HG03159 (cell line): ENCODE measurements around the gene ACTR8.

ENCODE experiments used
- ATAC-seq: cut with Tn5 transposase; IDR thresholded peaks from one replicate; pipeline ENCODE4 v1.9.1; 2021; ENCODE audit warnings: mild to moderate bottlenecking, moderate library complexity; ENCODE audit not compliant: unreplicated experiment

Gene ACTR8

DNA sequence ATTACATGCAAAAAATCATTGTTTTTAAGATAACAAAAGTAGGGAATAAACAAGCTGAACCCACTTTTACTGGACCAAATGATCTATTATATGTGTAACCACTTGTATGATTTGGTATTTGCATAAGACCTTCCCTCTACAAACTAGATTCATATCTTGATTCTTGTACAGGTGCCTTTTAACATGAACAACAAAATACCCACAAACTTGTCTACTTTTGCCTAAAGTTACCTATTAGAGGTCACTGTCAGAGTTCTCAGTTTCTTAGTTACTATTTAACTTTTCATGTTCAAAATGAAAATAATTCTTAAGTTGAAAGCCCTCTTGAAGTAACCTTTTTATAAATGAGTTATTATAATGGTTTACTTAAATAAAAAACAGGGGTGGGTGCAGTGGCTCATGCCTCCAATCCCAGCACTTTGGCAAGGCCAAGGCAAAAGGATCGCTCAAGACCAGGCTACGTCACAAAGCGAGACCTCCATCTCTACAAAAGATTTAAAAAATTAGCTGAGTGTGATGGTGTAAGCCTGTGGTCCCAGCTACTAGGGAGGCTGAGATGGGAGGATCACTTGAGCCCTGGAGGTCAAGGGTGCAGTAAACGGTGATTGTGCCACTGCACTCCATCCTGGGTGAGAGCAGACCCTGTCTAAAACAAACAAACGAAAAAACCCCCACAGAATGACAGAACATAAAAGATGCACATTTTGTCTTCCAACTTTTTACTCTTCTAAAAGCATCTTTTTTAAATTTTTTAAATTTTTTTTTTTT is 16.0 kb downstream of the ACTR8 start:
- ATAC-seq = no peak

DNA sequence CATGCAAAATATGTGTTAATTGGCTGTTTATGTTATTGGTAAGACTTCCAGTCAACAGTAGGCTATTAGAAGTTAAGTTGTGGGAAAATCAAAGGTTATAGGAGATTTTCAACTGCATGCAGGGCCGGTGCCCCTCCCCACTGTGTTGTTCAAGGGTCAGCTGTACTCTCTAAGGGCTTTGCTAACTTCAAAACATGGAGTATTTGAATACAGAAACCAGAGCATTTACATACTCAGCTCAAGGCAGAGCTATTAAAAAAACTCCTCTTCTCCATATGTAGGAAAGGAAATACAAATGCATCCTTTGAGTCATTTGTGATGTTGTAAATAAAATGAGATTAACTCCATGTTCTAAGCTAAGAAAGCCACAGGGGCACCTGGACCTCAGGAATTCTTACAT is 18.8 kb downstream of the ACTR8 start:
- no peak for ATAC-seq

DNA sequence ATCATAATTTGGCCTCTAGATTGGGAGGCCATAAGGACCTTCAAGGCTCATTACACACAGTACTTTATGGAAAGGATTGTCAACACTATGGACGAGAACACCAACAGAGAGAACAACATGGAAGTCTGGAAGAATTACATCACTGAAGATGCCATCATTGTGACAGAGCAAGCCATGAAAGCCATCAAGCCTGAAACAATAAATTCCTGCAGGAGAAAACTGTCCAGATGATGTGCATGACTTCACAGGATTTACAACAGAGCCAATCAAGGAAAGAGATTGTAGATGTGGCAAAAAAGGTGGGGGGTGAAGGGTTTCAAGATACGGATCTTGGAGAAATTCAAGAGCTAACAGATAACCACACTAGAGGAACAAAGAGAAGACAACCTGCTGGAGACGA is 19.7 kb downstream of the ACTR8 start:
- no peak for ATAC-seq

DNA sequence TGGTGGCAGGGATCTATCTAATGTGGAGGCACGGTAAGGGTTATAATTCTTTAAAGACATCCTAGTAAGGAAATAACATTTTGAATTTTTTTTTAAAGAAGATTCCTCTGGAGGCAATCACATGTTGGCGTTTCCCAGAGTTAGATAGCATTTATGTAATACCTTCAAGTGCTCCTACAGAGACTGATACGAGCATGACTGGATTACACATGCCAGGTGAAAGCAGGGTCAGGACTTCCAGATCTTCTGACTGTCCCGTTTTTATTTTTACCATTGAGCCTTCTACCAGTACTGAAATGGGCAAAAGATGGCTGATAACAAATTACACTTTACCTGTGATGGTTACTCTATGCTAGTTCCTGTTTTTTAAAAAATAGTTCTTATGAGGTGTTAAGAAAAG is 21.8 kb downstream of the ACTR8 start:
- ATAC-seq = no peak

DNA sequence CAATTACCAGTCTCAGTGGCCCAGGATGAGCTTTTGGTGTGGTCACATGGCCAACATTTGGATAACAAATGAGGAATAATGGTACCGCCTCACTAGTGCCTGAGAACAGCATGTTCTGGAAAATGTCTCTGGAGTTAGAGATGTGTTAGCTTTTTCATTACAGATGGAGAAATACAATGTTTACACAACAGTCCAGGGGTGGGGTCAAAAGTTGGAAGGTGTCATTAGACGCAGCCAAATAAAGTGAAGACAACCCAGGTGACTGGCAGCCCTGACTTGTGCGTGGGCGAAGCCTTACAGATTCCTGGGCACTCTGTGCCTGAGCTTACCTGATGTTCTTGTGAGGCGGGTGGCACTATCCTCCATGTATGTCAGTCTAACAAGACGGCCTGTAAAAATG is 22.8 kb downstream of the ACTR8 start:
- ATAC-seq = no peak

DNA sequence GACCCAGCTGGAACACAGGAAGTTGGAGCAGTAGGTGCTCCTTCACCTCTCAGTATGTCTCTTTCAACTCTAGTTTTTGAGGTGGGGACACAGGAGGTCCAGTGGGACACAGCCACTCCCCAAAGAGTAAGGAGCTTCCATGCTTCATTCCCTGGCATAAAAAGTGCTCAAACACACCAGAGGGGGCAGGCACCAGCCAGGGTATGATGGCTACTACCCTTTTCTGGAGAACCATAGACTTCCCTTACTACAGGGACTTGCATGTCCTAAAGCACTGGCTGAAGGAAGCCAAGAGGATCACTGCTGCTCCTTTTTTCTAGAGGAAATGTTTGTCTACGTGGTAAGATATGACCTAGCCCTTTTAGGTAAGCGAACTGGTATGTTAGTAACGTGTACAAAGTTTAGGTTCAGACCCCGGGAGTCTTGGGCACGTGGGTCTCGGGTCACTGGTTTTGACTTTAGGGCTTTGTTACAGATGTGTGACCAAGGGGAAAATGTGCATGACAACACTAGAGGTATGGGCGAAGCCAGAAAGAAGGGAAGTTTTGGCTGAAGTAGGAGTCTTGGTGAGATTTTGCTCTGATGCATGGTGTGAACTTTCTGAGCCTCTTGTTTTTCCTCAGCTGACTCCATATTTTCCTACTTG is 23.7 kb downstream of the ACTR8 start:
- no peak for ATAC-seq

DNA sequence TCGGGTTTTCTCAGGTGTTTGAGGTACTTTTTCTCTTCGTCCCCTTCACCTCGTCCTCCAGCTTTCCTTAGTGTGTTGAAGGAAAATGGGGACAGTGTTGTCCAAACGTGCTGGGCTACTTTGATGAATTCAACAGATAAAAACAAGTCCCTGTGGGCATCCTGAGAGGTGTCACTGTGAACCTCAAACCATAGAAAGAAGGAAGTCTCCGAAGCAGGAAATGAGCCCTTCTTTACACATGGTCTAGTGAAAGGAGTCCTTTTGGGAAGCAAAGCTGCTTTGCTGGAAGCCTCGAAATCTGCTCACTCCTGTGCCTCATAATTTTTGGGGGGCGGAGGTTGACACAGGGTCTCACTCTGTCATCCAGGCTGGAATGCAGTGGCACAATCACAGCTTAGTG is 25.0 kb downstream of the ACTR8 start:
- no peak for ATAC-seq

DNA sequence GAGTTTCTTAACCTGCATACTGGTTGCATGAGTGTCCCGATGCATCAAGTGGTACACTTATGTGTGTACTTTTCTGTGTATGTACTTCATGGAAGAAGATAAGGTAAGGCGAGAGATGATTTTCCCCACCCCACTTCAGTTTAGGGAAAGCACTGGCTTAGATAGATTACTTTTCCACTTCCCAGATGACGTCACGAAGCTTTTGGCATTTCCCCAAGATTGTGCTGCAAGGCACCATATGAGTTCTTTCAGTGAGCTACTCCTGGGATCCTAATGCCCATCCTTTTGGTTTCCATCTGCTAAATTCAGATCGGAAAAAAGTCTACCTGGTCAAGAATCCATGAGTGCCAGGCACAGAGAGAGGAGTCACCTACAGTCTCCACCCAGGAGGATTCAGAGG is 31.1 kb downstream of the ACTR8 start:
- no peak for ATAC-seq

DNA sequence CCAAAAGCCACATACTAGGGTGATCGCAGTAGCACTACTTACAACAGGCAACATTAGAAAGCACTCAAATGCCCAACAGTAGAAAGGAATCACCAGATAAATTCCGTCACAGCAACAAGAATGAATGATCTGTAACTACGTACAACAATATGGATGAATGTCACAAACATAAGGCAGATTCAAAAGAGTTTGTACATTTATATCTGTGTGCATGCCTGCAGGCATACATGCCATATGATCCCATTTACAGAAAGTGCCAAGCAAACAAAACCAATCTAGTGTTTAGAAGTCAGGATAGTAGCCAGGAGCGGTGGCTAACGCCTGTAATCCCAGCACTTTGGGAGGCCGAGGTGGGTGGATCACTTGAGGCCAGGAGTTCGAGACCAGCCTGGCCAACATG is 32.0 kb downstream of the ACTR8 start:
- ATAC-seq = no peak

DNA sequence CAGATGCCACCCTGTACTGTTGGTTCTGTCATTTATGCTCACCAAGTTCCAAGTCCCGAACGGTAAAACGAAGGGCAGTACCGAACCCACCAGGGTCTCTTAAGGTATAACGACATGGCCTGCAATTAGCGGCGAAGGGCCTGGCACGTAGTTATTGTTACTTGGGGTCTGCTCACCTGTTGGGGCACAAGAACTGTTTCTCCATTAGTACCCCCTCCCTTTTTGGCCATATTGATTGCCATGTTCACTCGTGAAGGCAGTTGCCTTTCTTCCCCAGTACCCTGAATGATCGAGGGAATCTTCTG is 35.1 kb downstream of the ACTR8 start:
- ATAC-seq = no peak

DNA sequence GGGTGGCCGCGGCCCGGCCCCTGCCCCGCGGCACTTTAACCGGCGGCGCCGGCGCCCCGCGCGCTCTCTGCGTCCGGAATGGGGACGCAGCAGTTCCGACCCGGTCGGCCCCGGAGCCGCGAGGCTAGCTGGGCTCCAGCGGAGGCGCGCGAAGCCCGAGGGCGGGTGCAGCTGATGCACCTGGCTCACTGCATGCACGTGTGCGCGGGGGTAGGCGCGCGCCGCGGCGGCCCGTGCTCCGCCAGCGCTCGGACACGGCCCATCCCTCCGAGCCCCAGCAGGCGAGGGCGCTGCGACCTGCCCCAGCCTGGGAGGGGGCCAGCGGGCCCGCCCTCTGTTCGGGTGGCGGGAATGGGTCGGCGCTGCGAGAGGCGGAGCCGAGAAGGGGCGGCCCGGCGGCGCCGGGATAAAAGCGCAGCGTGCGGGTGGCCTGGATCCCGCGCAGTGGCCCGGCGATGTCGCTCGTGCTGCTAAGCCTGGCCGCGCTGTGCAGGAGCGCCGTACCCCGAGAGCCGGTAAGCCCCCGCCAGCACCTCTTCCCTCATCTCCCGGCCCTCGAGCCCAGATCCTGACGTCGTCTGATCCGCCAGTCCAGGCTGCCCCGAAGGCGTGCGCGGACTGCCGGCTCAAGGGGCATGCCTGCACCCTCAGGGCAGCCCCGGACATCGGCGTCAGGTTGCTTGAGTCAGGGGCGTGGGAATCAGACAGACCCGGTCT is 35.7 kb downstream of the ACTR8 start, which contains the start of the genes CHDH and IL17RB:
Gene CHDH, minus strand, starts transcription at position 286 of the 717 bp plus-strand sequence. CDS start 22,411 bp downstream, outside the sequence.
Gene IL17RB, plus strand, starts transcription at position 435 of the 717 bp plus-strand sequence. Its CDS starts 21 bp downstream, at position 456.
- ATAC-seq = peak; percentile 43

DNA sequence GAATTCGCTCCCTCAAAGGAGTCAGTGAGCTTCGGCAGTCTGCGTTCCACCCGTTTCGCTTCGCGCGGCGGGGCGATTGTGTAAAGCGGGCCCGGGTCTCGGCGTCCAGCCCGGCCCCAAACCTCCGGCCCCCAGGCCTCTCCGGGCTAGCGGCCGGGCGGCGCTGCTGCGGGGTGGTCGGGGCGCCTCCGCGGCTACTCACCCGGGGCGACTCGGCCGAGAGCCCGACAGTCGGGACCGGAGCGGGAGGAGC is 36.1 kb downstream of the ACTR8 start:
- ATAC-seq = no peak

DNA sequence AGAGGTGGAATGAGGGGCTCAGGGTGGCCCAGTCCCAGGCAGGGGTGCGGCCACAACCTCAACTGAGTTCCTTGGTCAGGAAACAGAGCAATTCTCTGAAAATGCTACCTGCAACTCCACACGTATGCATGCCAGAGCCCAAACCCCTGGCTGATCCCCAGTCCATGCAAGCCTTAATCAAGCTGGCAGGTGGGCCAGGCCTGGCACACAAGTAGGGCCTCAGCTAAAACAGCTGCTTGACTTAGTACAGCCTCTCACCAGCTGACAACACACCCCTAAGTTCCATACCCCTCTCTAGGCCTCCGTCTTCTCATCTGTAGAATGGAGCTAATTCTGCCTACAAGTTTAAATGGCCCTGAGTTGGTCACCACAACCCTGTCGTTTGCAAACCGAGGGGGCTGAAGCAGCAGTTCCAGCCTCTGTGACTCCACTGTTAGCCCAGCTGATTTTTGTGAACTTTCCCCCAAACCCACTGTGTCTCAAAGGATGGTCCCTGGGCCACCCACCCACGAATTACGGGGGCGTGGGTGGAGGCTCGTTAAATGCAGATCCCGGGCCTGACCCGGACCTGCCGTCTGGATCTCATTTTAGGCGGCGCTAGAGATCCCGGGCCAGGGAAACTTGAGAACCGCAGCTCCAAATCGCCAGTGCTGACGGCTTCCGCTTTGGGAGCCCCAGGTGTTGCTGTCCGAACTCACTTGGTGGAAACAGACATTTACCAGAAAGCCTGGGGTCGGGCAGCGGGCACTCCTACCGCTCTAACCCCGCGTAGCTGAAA is 36.7 kb downstream of the ACTR8 start:
- peak; percentile 32 for ATAC-seq

DNA sequence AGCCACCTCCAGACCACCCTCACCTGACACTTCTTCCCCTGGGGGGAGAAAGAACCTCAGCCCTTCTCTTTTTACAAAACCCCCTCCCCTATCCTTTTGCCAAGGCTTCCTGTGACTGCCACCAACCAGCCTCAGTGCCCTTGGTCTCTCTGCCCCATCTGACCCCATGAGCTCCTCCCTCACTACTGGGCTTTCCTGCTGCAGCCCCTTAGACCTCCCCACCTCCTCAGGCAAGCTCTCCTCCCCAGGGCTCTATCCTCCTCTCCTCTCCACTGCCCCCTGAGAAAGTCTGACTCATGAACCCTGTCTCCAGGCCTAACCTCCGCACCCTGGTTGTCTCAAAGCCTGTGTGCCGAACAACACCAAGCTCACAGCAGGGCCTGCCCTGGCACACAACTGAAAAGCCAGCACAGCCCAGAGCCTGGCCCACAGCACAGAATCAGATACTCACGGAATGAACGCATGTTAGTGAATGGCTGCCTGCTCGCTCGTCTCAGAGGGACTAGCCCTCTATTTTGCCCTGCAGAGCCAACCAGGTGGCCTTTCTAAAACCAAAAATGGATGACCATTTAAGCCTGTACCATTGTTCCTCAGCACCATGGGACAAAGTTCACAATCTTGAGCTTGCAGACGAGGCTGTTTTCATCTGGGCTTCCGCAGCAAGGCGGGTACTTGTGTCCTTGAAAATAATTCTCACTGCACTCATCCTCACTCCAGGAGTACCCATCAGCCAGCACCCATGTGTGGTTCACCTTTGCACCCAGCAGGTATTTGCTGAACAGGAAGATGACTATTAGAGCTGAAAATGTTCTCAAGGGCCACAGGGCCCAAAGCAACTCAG is 37.5 kb downstream of the ACTR8 start:
- no peak for ATAC-seq

DNA sequence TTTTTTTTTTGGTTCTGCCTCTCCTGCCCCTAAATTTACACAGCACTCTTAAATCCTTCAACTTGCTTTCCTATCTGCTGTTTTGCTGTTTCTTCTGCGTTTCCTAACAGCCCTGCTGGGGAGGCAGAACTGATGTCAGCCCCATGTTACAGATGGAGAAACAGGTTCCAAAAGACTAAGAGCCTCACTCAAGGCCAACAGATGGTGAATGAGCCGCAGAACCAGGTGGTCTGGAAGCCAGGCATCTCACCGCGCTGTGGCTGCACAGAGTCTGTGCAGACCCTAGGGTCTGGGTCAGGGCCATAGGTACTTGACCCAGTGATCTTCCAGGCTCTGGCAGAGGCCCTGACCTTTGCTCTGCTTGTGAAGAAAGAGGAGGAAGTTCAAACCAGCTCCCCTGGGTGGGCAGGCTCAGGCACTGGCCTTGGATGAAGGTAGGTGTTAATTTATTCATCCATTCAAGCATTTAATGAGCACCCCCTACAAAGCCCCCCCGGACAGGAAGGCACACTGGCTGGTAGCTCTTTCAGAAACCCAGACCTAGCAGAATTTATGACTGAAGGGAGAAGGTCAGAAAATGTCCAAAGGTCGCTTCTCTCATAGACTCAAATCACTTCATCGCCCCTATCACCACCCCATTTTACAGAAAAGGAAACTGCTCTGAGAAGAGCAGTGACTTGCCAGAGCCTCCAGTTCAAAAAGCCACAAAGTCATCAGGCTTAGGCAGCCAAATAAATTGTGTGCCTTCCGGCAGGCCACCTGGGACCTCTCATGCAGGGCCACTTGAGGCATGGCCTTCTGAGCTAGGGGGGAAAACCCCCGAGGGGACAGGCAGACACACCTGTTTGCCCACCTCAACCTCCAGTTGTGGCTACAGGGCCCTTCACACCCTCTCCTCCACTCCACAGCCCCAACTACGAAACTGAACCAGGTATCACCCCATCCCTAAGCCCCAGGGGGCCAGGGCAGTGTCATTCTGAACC is 38.5 kb downstream of the ACTR8 start:
- ATAC-seq = no peak

DNA sequence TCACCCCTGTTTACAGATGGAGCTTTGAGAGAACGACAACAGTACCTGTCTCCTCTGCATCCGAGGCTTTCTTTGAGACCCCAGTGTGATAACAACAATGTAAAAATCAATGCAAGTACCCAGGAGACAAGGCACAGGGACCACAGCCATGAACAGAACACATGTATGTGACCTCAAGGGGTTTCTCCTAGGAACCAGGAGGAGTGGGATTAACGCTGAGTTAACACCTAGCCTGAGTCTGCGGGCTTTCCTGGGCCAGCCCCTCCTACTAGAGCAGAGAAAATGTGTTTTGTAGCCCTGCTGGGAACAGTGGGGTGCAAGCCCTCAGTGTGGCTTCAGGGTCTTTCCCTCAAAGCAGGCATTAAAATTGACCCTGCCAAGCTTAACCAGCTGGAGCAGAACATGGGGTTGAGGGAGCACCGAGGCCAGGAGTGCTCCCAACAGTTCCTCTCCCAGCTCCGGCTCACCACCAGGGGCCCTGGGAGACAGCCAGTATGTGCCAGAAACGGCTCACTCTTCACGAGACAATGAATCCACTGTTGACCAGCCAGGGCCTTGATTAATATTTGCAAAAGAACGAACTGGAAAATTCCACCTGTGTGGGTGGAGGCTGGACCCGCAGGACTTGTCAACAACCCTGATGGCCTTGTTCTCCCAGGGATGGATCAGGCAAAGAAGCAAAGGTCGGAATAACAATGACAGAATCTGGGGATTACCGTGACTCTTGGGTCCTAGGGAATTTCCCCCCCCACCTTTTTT is 39.3 kb downstream of the ACTR8 start:
- no peak for ATAC-seq

DNA sequence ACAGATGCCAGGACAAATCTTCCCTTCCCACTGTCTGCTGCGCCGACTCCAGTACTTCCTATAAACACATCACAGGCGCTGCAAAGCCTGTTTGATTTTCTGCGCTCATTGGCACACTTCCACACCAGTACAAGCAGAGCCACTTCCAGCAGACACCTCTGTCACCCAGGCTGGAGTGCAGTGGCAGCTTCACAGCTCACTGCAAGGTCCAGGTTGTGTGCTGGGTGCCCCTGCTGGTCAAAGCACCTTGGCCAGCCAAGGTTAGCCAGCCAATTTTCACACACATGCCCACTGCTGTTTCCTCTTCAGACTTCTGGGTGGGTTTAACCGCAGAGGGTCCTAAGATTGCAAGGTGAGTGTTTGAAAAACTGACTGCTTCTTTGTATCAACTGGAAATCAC is 40.7 kb downstream of the ACTR8 start:
- no peak for ATAC-seq

DNA sequence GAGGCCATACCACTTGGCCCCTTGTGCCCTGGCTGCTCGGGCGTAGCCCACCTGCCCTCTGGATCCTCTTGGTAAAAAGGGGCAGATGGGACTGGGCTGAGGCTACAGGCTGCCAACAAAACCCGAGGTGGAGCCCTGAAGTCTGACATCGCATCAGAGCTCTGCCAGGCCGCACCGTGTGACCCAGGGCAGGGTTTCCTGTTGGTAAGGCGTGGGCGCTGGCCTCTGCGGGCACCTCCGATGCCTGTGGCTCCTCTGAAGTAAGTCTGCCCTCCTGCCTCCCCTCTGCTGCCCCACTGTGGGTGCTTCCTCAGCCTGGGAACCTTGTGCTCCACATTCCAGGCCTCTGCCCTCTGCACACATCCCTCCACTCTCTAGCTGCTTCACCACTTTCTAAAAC is 44.6 kb downstream of the ACTR8 start:
- ATAC-seq = no peak
